Measurements from ENCODE around the gene SMC5. TPM values are rescaled to one million over a fixed set of nuclear protein-coding genes. Genes with fewer than 3 reads are reported as not detected.
A peak's percentile ranks its signal among the peaks of the same experiment; 100 is the strongest.

Gene SMC5
- total RNA-seq: 20.8 and 25.4 TPM in 2 replicates

DNA sequence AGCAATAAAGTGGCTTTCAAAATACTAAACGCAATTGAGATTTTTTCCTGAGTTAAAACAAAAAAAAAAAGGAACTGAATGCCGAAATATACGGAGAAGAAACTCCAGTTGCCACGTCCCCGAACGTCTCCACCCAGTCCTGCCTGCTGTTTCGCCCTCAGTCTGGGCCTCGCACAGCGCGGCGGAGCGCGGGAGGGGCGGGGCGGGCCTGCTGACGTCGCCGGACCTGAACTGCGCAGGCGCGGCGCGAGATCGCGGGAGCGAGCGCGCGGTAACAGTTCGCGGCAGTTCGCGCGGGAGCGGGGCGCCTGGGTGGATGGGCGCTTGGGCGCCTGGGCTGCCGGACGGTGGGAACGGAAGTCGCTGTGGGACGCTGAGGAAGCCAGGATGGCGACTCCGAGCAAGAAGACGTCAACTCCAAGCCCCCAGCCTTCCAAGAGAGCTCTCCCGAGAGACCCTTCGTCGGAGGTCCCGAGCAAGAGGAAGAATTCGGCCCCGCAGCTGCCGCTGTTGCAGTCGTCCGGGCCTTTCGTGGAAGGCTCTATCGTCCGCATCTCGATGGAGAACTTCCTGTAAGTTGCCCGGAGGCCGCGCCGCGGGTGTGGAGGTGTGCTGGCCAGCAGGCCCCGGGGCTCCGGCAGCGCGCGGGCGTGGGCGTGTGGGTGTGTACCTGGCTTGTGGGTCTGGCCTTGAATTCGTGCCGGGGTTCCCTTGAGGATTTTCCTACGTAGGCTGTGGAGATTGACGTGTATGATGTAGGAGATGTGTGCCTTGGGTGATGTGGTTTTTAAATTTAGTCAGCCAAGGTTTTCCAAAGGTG is at the start of gene SMC5:
Gene SMC5 (plus strand): TSS at position 287 of the 820 bp plus-strand sequence. CDS start 101 bp downstream, at position 388.
- TF ChIP-seq, protein P1, sequence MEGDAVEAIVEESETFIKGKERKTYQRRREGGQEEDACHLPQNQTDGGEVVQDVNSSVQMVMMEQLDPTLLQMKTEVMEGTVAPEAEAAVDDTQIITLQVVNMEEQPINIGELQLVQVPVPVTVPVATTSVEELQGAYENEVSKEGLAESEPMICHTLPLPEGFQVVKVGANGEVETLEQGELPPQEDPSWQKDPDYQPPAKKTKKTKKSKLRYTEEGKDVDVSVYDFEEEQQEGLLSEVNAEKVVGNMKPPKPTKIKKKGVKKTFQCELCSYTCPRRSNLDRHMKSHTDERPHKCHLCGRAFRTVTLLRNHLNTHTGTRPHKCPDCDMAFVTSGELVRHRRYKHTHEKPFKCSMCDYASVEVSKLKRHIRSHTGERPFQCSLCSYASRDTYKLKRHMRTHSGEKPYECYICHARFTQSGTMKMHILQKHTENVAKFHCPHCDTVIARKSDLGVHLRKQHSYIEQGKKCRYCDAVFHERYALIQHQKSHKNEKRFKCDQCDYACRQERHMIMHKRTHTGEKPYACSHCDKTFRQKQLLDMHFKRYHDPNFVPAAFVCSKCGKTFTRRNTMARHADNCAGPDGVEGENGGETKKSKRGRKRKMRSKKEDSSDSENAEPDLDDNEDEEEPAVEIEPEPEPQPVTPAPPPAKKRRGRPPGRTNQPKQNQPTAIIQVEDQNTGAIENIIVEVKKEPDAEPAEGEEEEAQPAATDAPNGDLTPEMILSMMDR (IDR thresholded peaks at IDR 0.05; ENCODE audit: insufficient read depth, low read length, poor library complexity, severe bottlenecking): no peak
- Histone ChIP-seq H3K27me3 (ENCODE audit: control insufficient read depth, insufficient read depth, low read length) (no peaks in the 10 kb centered on the region), H3K4me3 (ENCODE audit: low read depth, low read length) (peak within 1 kb of the TSS; percentile 86), H3K36me3 (ENCODE audit: control insufficient read depth, insufficient read depth, low read length) (peaks cover 1% of the 10 kb centered on the region)
- DNase-seq (ENCODE audit: low read depth): no peak

DNA sequence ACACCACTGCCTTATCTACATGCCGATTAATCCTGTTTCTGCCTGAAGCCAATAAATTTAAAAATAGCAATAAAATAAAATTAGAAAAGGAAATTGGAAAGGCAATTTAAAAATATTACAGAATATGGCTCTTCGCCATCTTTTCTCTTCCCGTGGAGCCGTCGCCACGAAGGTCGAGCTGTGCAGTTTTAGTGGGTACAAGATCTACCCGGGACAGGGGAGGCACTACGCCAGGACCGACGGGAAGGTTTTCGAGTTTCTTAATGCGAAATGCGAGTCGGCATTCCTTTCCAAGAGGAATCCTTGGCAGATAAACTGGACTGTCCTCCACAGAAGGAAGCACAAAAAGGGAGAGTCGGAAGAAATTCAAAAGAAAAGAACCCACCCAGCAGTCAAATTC is 41.7 kb upstream of the SMC5 start:
- no peak overlapping the region for H3K4me3 ChIP-seq (ENCODE audit: low read depth, low read length)
- no peaks in the 10 kb centered on the region for H3K36me3 ChIP-seq (ENCODE audit: control insufficient read depth, insufficient read depth, low read length)
- TF ChIP-seq, protein P1 (IDR thresholded peaks at IDR 0.05; ENCODE audit: insufficient read depth, low read length, poor library complexity, severe bottlenecking): no peak
- H3K27me3 ChIP-seq (ENCODE audit: control insufficient read depth, insufficient read depth, low read length): no peaks in the 10 kb centered on the region
- DNase-seq (ENCODE audit: low read depth): no peak

DNA sequence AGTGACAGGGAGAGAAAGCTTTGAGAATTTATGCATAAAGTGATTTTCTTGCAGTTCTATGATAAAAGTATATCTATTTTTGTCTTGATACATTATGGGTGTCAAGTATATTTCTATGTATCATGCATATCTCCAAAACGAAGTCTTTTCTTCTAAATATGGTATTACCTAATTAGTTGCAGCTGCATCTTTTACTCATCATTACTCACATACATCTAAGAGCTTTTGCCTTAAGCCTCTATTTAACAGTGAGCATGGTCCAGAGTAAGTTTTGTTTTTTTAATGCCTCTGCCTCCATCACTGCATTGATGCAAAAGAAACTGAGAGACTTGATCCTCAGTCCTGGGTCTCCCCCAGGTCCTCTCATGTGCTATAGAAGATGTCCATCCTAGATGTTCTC is 40.0 kb upstream of the SMC5 start:
- no peaks in the 10 kb centered on the region for H3K27me3 ChIP-seq (ENCODE audit: control insufficient read depth, insufficient read depth, low read length)
- TF ChIP-seq, protein P1 (IDR thresholded peaks at IDR 0.05; ENCODE audit: insufficient read depth, low read length, poor library complexity, severe bottlenecking): no peak
- no peak overlapping the region for H3K4me3 ChIP-seq (ENCODE audit: low read depth, low read length)
- DNase-seq (ENCODE audit: low read depth): no peak
- H3K36me3 ChIP-seq (ENCODE audit: control insufficient read depth, insufficient read depth, low read length): no peaks in the 10 kb centered on the region

DNA sequence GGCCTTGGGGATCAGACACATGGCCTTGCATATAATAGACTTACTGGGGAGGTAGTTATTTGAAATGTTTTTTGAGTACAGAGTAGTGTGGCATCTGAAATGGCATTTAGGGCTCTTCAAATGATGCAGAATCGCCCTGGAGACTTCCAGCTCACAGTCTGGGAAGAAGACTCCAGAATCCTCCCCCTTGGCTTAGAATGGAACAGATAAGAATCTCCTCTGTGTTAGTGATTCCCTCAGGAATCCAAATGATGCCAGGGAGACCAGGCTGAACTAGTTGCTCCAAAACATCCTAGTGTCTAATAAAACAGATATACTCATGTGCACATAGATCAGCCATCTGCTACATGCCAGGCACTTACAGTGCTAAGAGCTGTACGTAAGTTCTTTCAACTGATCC is 38.6 kb upstream of the SMC5 start:
- no peaks in the 10 kb centered on the region for H3K27me3 ChIP-seq (ENCODE audit: control insufficient read depth, insufficient read depth, low read length)
- H3K4me3 ChIP-seq (ENCODE audit: low read depth, low read length): no peak overlapping the region
- DNase-seq (ENCODE audit: low read depth): no peak
- H3K36me3 ChIP-seq (ENCODE audit: control insufficient read depth, insufficient read depth, low read length): no peaks in the 10 kb centered on the region
- TF ChIP-seq, protein P1 (IDR thresholded peaks at IDR 0.05; ENCODE audit: insufficient read depth, low read length, poor library complexity, severe bottlenecking): no peak

DNA sequence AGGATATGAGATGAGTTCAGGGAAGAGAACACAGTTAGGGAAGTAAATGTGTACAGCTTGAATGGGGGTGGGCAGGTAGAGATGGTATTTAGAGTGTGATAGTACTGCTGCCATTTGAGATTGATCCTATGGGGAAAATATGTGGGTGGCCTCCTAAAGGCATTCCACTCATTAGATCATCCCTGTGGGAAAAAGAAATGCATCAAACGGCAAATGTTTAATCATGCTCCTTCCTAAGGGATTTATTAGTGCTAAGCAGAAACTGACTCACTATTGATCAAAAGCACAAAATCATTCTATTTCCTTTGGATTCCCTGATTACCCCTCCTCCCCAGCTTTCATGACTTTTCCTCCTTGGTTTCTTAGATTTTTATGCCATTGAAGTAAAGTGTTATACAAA is 36.4 kb upstream of the SMC5 start:
- DNase-seq (ENCODE audit: low read depth): no peak
- Histone ChIP-seq H3K4me3 (ENCODE audit: low read depth, low read length) (no peak overlapping the region), H3K36me3 (ENCODE audit: control insufficient read depth, insufficient read depth, low read length) (no peaks in the 10 kb centered on the region), H3K27me3 (ENCODE audit: control insufficient read depth, insufficient read depth, low read length) (no peaks in the 10 kb centered on the region)
- TF ChIP-seq, protein P1 (IDR thresholded peaks at IDR 0.05; ENCODE audit: insufficient read depth, low read length, poor library complexity, severe bottlenecking): no peak

DNA sequence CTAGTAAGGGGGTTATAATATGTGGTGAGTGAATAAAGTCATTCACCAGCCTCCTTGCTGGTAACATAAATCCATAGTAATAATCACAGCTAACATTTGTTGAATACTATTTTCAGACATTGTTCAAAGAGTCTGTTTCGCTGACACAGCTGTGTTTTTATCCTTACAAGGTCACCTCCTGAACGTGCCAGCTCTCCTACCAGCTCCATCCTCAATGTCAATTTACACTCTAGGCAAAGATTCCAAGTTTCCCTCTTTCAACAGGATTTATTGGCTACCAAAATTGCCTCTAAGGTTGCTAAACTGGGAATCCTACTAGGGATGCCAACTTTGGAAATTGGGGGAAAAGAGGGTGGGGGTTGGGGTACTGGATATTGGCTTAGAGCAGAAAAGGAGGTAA is 30.7 kb upstream of the SMC5 start:
- TF ChIP-seq, protein P1 (IDR thresholded peaks at IDR 0.05; ENCODE audit: insufficient read depth, low read length, poor library complexity, severe bottlenecking): no peak
- H3K36me3 ChIP-seq (ENCODE audit: control insufficient read depth, insufficient read depth, low read length): no peaks in the 10 kb centered on the region
- H3K4me3 ChIP-seq (ENCODE audit: low read depth, low read length): no peak overlapping the region
- DNase-seq (ENCODE audit: low read depth): no peak
- no peaks in the 10 kb centered on the region for H3K27me3 ChIP-seq (ENCODE audit: control insufficient read depth, insufficient read depth, low read length)

All from kidney epithelial cell (primary cell).